CD4-positive, alpha-beta T cell treated with Interferon alpha-2 for 1 hour (primary cell): ENCODE measurements around the gene CALML4.
"Not testable (repeated sequence)": the region's sequence is repeated elsewhere in the genome, so short reads cannot be mapped to it uniquely, and the experiment has no call there.

Experiments
- DNase-seq, 2 donors: peaks; one replicate each; pipeline ENCODE4 v3.0.0-alpha.2; 2020 to 2022

Gene CALML4

DNA sequence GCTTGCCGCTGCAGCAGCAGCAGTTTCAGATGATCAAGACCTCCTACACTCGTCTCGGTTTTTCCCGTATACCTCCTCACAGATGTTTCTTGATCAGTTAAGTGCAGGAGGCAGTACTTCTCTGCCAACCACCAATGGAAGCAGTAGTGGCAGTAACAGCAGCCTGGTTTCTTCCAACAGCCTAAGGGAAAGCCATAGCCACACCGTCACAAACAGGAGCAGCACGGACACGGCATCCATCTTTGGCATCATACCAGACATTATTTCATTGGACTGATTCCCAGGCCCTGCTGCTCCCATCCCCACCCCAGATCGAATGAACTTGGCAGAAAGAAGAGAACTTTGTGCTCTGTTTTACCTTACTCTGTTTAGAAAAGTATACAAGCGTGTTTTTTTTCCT, 17.6 kb downstream of the CALML4 start:
- no peak for DNase-seq

DNA sequence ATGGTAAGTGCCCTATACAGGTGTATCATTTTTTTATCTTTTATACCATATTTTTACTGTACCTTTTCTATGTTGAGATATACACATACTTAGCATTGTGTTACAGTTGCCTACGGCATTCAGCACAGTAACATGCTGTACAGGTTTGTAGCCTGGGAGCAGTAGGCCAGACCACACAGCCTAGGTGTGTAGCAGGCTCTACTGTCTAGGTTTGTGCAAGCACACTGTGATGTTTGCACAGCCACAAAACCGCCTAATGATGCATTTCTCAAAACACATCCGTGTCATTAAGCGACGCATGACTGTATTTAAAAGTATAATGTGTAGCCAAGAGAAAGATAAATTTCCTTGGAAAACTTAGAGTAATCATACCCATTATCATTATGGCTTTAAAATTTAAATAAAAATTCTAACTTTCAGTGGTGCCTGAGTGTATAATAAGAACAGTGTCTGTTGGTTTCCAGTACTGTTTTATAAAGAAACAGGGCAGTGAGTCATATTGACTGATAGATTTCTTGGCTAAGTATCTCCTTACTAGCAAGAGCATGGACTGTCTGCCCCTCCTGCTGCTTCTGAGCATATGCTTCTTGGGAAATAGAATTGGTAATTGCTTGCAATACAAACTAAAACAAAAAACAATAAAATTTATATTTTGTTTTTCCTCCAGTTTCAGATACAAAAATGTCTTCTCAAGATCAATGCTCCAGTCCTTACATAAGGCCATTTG, 18.3 kb downstream of the CALML4 start:
- DNase-seq, result no peak

DNA sequence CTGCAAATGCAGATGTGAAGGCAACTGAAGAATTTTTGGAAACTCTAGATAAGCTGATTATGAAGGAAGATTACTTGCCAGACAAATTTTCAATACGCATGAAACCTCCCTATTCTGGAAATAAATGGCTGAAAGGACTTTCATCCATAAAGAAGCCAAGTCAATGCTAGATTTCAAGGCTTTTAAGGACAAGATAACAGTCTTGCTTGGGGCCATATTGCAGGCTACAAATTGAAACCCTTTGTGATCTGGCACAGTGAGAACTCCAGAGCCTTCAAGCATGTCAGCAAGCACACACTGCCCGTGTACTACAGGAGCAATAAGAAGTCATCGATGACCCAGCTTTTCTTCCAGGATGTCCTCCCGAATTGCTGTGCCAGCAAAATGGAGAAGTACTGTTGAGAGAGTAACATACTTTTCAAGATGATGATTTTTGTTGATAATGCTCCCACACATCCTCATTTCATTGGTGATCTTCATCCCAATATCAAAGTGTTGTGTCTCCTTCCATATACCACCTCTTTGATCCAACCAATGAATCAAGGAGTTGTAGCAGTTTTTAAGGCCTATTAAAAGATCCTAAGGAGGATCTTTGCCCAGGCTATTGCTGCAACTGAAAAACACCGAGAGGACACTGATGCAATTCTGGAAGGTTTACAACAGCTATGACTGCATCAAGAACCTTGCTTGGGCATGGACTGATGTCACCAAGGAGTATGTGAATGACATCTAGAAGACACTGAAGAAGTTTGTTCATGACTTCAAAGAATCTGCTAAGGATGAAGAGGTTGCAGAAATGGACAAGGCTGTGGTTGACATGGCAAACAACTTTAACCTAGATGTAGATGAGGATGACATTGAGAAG, 20.3 kb downstream of the CALML4 start:
- no peak for DNase-seq

DNA sequence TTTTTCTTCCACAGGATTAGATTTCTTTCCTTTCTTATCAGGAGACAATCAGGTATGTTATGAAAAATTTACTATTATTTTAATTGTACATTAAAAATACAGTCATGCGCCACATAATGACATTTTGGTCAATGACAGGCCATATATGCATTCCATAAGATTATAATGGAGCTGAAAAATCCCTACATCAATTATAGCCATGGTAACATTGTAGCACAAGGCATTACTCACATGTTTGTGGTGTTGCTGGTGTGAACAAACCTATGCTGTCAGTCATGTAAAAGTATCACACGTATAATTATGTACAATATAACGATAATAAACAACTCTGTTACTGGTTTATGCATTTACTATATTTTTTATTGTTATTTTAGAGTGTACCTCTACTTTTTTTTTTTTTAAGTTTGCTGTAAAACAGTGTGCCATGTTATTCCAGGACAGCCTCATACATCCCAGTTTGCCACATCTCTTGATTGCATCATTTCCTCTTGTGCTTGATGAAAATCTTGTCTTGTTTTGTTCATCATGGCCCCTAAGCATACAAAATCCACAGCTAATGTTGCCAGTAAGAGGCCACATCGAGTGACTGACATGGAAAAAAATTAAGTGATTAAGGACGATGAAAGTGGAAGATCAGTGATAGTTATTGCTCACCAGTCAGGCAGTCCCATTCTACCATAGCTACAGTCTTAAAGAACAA, 21.4 kb downstream of the CALML4 start:
- DNase-seq, result no peak

DNA sequence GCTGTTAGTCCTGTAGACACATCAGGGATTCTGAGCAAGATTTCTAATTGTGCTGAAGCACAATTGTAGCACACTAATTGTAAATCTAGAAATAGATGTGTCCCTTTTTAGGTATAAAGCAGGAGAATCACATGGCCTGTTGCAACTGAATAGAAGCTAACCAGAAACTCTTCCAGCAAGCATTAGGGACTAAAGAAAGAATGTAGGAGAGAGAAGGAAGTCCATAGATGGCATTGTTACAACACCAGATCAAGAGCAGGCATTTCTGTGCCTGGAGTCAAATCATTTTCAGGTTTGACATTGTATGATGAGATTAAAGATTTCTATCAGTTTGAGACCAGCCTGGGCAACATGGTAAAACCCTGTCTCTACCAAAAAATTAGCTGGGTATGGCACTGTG, 27.4 kb downstream of the CALML4 start:
- no peak for DNase-seq

DNA sequence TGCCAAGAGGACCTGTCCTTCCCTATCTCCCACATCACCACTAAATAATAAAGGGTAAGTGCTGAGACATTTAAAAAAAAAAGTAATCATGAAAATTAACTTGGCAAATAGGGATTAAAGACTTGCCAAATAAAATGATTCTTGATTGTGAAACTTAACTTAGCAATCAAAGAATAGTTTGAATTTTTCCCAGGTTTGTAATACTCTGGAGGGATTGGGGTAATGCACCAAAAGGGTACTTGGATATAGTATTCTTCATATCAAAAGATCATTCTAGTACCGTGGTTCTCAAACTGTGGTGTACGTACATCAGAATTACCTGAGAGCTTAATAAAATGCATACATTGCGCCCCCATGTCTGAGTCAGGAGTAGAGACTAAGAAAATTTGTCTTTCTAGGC, 28.5 kb downstream of the CALML4 start:
- DNase-seq, result no peak

DNA sequence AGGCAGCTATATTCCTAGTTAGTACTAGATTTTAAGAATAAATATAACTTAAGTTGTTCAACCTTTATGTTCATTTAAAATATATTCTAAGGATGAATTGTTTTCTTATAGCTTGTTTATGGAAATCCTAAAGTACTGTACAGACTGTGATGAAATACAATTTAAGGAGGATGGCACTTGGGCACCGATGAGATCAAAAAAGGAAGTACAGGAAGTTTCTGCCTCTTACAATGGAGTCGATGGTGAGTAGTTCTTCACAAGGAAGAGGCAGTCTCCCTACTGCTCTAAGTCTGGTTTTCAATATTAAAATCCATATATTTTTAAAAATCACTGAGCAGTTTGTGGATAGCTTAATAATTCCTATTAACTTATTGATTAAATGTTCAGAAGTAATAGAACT, 29.6 kb downstream of the CALML4 start:
- no peak for DNase-seq

DNA sequence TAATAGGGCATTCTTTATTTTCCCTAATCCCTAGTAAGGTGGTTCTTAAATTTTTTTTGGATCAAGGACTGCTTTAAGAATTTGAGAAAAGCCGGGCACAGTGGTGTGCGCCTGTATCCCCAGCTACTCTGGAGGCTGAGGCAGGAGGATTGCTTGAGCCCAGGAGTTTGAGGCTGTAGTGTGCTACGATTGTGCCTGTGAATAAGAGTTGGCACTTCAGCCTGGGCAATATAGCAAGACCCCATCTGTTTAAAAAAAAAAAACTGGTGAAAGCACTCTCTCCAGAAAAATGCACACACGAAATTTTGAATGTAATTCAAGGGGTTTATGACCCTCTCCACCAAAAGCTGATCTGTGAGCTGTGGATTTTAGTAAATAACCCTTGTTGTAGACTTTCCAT, 32.0 kb downstream of the CALML4 start:
- DNase-seq, result no peak

DNA sequence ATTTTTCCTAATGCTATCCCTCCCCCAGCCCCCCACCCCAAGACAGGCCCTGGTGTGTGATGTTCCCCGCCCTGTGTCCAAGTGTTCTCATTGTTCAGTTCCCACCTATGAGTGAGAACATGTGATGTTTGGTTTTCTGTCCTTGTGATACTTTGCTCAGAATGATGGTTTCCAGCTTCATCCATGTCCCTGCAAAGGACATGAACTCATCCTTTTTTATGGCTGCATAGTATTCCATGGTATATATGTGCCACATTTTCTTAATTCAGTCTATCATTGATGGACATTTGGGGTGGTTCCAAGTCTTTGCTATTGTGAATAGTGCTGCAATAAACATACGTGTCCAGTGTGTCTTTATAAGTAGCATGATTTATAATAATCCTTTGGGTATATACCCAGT, 33.1 kb downstream of the CALML4 start:
- not testable (repeated sequence) for DNase-seq

DNA sequence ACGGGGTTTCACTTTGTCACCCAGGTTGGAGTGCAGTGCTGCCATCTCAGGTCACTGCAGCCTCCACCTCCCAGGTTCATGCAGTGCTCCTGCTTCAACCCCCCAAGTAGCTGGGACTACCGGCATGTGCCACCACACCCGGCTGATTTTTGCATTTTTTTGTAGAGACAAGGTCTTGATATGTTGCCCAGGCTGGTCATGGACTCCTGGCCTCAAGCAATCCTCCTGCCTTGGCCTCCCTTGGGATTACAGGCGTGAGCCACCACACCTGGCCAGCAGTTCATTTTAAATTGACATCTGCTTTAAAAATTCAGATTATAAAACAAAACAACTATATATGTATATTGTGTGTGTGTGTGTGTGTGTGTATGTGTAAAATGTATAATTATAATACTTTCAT, 38.3 kb downstream of the CALML4 start:
- DNase-seq, result no peak

DNA sequence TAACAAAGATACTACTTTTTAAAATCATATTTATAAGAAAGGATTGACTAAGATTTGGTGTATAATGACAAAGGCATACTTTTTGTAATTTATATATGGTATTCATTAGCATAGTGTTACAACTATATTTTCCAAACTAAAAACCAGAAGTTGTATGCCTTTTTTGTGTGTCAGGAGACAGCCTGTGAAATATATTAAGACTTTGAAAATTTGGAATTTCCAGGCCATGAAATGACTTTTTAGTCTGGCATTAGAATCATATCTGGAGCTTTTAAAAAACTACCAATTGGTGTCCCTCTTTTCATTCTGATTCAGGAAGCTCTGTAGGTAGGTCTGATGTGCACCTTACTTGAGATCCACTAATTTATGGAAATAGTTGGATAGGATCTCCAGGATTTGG, 41.9 kb downstream of the CALML4 start:
- no peak for DNase-seq

DNA sequence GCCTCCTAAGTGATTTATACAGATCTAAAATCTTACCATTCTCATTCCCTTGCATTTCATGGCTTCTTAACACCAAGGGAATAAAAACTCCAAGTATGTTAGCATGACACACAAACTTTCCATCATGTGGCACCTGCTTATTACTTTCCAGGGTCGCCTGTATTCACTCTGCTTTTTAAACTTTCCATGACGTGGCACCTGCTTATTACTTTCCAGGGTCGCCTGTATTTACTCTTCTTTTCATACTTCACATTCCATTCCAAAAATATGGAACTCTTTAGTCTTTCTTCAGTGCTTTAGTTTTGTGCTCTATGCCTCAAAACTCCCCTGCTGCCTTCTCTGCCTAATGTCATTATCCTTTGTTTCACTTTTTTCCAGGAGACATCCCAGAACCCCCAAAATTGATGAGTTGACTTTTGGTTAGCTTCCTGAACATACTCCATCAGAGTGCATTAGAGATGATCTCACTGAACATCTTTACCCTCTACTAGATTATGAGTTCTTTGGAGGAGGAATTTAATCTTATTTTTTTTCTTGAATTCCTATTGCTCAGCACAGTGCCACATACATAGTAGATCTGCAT, 47.0 kb downstream of the CALML4 start:
- DNase-seq, result no peak

DNA sequence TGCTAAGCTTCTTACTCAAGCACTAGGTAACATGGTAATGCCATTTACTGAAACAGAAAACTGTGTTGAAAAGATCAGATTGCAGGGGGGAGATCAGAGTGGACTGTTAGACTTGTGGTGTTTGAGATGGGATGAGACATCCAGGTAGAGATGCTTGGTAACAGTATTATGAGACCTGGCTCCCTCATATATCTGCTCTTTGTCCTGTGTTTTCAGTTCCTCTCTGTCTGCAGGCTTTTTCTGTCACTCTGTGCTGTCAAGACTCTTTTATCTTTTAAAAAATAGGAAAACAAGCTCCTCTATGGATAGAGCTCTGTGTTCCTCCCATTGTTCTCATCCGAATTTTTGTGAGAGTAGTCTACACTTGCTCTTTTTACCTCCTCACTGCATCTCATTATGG, 48.1 kb downstream of the CALML4 start:
- DNase-seq, result no peak

DNA sequence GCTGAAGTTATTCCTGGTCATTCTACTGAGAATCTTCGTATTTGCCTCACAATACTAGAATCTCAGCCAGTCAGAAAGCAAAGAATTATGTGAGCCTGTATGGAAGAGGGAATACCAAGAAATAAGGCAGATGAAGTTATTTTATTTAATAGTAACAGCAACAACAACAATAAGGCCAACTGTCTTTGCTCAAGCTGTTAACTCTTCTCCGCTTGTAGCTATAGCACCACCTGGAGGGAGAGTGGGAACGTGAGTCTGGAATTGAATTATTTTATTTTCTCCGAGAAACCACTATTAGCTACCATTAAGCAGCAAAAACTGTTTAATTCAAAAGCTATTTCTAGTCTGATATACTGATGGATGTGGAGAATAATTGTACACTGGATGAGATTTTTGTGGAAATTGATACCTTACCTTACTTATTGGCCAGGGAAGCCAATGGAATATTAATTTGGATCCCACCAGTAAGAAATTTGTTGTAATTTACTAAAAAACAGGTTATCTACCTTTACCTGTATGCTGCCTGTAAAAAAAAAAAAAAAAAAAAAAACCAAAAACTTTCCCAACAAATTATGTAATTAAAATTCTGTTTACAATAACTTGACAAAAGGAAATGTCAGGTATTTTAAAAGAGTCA, 50.1 kb downstream of the CALML4 start:
- DNase-seq, result peak; percentile 3 to 39

DNA sequence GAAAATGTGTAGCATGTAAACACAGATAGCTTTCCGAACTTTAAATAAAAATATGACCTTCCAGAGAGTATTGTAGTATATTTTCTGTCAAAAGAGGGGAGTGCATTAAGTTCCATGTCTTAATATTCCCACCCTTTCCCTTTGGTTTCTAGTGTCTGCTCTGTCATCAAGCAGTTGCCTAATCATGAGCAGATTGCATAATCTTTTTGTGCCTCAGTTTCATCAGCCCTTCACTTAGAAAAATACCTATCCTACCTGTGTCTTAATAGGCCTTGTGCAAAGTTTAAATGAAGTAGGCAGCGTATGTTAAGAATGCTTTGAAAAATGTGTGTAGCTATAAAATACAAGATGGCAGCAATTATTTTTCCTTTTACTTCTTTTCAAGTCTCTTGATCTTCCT, 52.8 kb downstream of the CALML4 start:
- DNase-seq, result no peak

DNA sequence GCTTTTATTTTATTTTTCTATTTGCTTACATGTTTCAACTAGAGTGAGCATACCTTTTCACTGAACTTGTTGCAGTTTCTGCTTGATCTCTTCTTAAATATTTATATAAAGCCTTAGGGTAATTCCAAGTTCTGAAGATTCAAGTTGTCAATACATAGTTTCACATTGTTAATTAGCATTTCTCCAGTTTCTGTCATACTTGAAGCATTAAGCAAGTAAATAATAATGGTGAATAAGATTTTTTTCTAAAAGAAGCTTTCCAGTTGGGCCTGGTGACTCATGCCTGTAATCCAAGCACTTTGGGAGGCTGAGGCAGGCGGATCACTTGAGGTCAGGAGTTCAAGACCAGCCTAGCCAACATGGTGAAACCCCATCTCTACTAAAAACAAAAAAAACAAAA, 53.9 kb downstream of the CALML4 start:
- DNase-seq, result no peak

DNA sequence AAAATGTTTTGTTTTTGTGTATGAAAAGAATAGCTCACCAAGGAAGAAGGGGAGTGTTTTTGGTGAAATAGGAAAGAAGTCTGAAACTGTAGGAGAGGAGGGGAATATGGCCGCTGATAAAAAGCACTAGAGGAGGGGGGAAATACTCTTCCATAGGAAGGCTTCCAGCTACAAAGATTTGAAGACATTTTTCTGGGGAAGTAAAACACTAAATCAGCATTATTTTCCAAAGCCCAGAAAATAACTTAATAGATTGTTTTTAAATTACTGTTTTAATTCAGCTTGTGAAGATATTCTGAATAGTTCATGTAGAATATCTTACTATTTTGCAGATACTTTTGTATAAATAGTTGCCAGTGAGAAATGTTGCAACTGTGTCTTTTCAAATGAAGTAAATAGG, 54.9 kb downstream of the CALML4 start:
- DNase-seq, result no peak

DNA sequence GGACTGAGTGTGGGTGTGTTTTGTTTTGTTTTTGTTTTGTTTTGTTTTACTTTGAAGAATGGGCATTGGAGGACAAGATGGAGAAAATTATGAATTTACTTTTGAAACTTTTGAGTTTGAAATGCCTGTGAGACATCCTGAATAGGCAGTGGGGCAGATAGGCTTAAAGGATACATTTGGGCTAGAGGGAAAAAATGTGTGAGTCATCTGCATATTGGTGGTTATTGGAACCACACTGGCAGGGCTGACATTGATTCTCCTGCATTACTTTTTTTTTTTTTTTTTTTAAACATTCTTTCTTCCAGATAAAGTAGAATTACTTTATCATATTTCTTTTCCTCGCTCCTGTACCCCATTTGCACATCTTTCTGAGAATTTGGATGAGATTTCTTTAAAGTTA, 56.1 kb downstream of the CALML4 start:
- DNase-seq, result no peak

DNA sequence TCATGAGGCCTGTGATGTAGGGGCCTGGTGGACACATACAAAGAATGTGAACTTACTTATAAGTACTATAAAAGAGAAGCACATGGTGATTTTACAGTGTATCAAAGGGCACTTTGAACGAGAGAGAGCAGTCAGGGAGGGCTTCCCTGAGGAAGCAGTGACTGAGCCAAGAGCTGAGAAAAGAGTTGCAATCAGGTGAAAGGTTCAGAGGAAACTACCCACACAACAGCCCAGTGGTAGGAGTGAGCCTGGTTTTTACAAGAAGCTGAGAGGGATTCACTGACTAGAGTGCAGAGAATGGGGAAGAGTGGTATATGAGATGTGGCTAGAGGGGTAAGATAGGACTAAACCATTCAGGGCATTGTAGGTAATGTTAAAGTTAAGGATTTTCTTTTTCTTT, 57.1 kb downstream of the CALML4 start:
- no peak for DNase-seq

DNA sequence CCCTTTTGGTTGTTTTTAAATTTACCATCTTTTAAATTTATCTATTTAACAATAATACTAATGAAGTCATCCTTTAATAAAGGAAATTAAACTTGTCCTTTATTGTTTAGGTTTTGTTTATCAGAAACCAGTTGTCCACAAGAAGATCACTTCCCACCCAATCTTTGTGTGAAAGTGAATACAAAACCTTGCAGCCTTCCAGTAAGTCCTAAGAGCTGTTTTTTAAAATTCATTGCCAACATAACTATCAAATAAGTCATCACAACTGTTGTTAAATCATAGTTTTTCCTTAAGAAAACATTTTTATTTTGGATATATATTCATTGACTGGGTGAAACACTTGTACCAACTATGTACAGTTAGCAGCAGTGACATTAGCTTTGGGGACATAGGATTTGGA, 59.4 kb downstream of the CALML4 start:
- no peak for DNase-seq

DNA sequence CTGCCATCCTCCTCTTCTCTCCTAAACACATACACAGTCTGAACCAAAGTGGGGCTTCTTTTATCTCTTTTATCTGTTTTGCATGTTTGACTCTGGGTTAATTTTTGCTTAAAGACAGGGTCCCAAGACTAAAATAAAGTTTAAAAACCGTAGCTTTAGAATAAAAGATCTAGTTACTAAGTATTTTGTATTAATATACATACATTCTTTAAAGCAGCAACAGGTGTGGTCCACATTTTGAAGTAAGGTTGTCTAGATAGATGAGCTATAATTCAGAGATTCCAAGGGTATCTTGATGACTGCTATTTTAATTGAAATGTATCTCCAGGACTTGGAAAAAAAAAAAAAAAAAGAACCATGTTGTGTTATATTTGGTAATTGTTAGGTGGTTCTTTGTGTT, 61.3 kb downstream of the CALML4 start:
- no peak for DNase-seq

DNA sequence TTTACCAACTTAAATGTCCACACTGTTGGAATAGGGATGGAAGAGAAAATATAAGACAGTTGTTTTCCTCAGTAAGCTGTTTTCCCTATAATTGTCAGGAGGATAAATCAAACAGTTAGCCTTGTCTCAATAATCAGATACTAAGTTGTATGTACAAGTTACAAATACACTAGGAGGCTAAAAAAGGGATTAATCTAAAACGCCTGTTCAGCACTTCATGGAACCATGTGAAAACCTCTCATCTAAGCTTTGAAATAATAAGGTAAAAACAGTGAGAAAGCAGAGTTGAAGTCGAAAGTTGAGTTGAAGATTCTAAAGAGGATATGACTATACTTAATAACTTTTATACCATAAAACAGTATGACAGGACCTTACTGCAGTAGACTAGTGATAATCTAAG, 62.0 kb downstream of the CALML4 start:
- no peak for DNase-seq
